Fibroblast of skin of left quadriceps (primary cell): ENCODE data around the gene SMG6.

Source experiments
- DNase-seq, 2 experiments: peaks; one replicate each; pipeline ENCODE4 v3.0.0-alpha.2; 2013; ENCODE audit warnings: low read depth in 2 of 2

SMG6 gene

GRCh38 chr17:2105663-2106062 is 197.9 kb downstream of the SMG6 start:
- no peak for DNase-seq

- DNase-seq, result peak; percentile 76 to 79
Observed at GRCh38 chr17:2102931-2103809, 200.4 kb downstream of the SMG6 start.

GRCh38 chr17:2101448-2102257 is 201.9 kb downstream of the SMG6 start:
- DNase-seq, result no peak

- no peak for DNase-seq
Observed at GRCh38 chr17:2095536-2095910, 208.1 kb downstream of the SMG6 start.

GRCh38 chr17:2094891-2095535 is 208.6 kb downstream of the SMG6 start:
- peak in 1 of 2 experiments; percentile 51 for DNase-seq

GRCh38 chr17:2093349-2093748 is 210.2 kb downstream of the SMG6 start:
- no peak for DNase-seq

GRCh38 chr17:2092253-2092652 is 211.3 kb downstream of the SMG6 start:
- no peak for DNase-seq

GRCh38 chr17:2090804-2091534 is 212.6 kb downstream of the SMG6 start:
- DNase-seq, result peak; percentile 95

- DNase-seq, result no peak
Observed at GRCh38 chr17:2090210-2090641, 213.4 kb downstream of the SMG6 start.

GRCh38 chr17:2089021-2089422 is 214.6 kb downstream of the SMG6 start:
- DNase-seq, result no peak

GRCh38 chr17:2087597-2088211 is 215.9 kb downstream of the SMG6 start:
- no peak for DNase-seq

- DNase-seq, result no peak
Observed at GRCh38 chr17:2086306-2086705, 217.3 kb downstream of the SMG6 start.

GRCh38 chr17:2085648-2085949 is 218.0 kb downstream of the SMG6 start:
- no peak for DNase-seq

- peak; percentile 87 to 88 for DNase-seq
Observed at GRCh38 chr17:2084766-2085647, 218.6 kb downstream of the SMG6 start.

GRCh38 chr17:2084036-2084765 is 219.4 kb downstream of the SMG6 start:
- no peak for DNase-seq

- no peak for DNase-seq
Observed at GRCh38 chr17:2083613-2084035, 220.0 kb downstream of the SMG6 start.

- DNase-seq, result no peak
Observed at GRCh38 chr17:2082003-2082781, 221.4 kb downstream of the SMG6 start.

- DNase-seq, result no peak
Observed at GRCh38 chr17:2081564-2081963, 222.0 kb downstream of the SMG6 start.

- DNase-seq, result no peak
Observed at GRCh38 chr17:2077040-2077439, 226.5 kb downstream of the SMG6 start.
